HG02970 (cell line): ENCODE results near the gene ZNF419.
A peak's percentile ranks its signal among the peaks of the same experiment; 100 is the strongest.

Experiments
- ATAC-seq: cut with Tn5 transposase; IDR thresholded peaks from one replicate; pipeline ENCODE4 v1.9.1; 2021; ENCODE audit warnings: mild to moderate bottlenecking, moderate library complexity, moderate number of reproducible peaks; ENCODE audit not compliant: unreplicated experiment, low FRiP score

Gene ZNF419

GRCh38 chr19:57527136-57527881, 39.8 kb downstream of the ZNF419 start, which contains the start of gene ZNF549:
ZNF549 (plus strand) TSS chr19:57527356; CDS start chr19:57527574, 218 bp downstream.
- peak; percentile 96 for ATAC-seq

GRCh38 chr19:57537953-57538547, 50.5 kb downstream of the ZNF419 start:
- no peak for ATAC-seq
